GM10248 (cell line): ENCODE data around the gene PNMA1.
A peak's percentile ranks its signal among the peaks of the same experiment; 100 is the strongest.

Experiments used
- CTCF ChIA-PET: fragments of 300-600 bp; sonication (Branson Sonifier 250); formaldehyde crosslinking; extraction: SDS; loops from one replicate; lab custom pipeline; 2021; ENCODE audit warnings: antibody characterized with exemption; lab: Yijun Ruan, JAX
- POLR2A ChIA-PET: fragments of 350-650 bp; sonication (Branson Sonifier 250); formaldehyde crosslinking; extraction: SDS; loops from one replicate; lab custom pipeline; 2020; ENCODE audit warnings: antibody characterized with exemption; lab: Yijun Ruan, JAX
- DNase-seq: peaks from one replicate; pipeline ENCODE4 v3.0.0; 2012; ENCODE audit errors: extremely low spot score
- CTCF ChIP-seq: IDR thresholded peaks from 2 replicates; pipeline ENCODE4 v1.5.1; 2012; ENCODE audit warnings: mild to moderate bottlenecking, low read depth; ENCODE audit errors: extremely low read depth, missing control alignments, control extremely low read depth

Gene PNMA1

GRCh38 chr14:73746520-73747378 lies 32.6 kb upstream of the PNMA1 start:
- DNase-seq: no peak
- POLR2A ChIA-PET: interaction anchor here (0.8 to 1.7 kb wide), 3 partner anchors 10 to 34 kb away, joined by 3 to 6 read pairs (median 3); no protein-coding TSS in a partner anchor
- CTCF ChIA-PET: interaction anchor here (0.7 to 11.5 kb wide), 11 partner anchors 10 to 105 kb away, joined by 3 to 128 read pairs (median 4); partner anchors contain the start of gene PTGR2
- peak; percentile 21 for TF ChIP-seq CTCF

GRCh38 chr14:73745571-73746519 lies 31.7 kb upstream of the PNMA1 start:
- CTCF ChIA-PET: interaction anchor here (1.0 to 11.5 kb wide), 11 partner anchors 11 to 106 kb away, joined by 3 to 128 read pairs (median 4); partner anchors contain the start of gene PTGR2
- DNase-seq: no peak
- POLR2A ChIA-PET: interaction anchor here (1.7 kb wide), 1 partner anchor 11 kb away, joined by 3 read pairs; no protein-coding TSS in a partner anchor
- no peak for TF ChIP-seq CTCF

- no peak for DNase-seq
- CTCF ChIA-PET: interaction anchor here (1.2 to 11.5 kb wide), 6 partner anchors 12 to 106 kb away, joined by 3 to 128 read pairs (median 12); partner anchors contain the start of gene PTGR2
- POLR2A ChIA-PET: interaction anchor here (1.1 to 3.9 kb wide), 3 partner anchors 9 to 27 kb away, joined by 3 to 26 read pairs (median 4); no protein-coding TSS in a partner anchor
- no peak for TF ChIP-seq CTCF
Observed at GRCh38 chr14:73744874-73745529, 30.8 kb upstream of the PNMA1 start.

- POLR2A ChIA-PET: interaction anchor here (1.1 to 3.9 kb wide), 3 partner anchors 10 to 41 kb away, joined by 3 to 26 read pairs (median 4); no protein-coding TSS in a partner anchor
- CTCF ChIA-PET: interaction anchor here (0.7 to 11.5 kb wide), 7 partner anchors 12 to 81 kb away, joined by 3 to 128 read pairs (median 6); a partner anchor contains a TSS
- DNase-seq: no peak
- TF ChIP-seq CTCF: no peak
Observed at GRCh38 chr14:73744175-73744867, 30.1 kb upstream of the PNMA1 start.

- POLR2A ChIA-PET: interaction anchor here (1.2 to 3.9 kb wide), 4 partner anchors 11 to 108 kb away, joined by 3 to 26 read pairs (median 6); partner anchors contain the start of gene PTGR2
- peak; percentile 68 for DNase-seq
- CTCF ChIA-PET: interaction anchor here (0.9 to 11.5 kb wide), 7 partner anchors 8 to 82 kb away, joined by 4 to 128 read pairs (median 6); partner anchors contain the start of gene PNMA1
Observed at GRCh38 chr14:73743431-73743931, 29.3 kb upstream of the PNMA1 start.

More at GRCh38 chr14:73743431-73743931, 29.3 kb upstream of the PNMA1 start:
- no peak for TF ChIP-seq CTCF
